ENCODE measurements around the gene SET. TPM values are rescaled to one million over a fixed set of nuclear protein-coding genes. Genes with fewer than 3 reads are reported as not detected.

Gene SET
- total and polyA plus RNA-seq, 2 of the 8 experiments (the other 6 are each of a cell fraction or from before 2014, with no cell fraction given), result 466 to 1,345 TPM

DNA sequence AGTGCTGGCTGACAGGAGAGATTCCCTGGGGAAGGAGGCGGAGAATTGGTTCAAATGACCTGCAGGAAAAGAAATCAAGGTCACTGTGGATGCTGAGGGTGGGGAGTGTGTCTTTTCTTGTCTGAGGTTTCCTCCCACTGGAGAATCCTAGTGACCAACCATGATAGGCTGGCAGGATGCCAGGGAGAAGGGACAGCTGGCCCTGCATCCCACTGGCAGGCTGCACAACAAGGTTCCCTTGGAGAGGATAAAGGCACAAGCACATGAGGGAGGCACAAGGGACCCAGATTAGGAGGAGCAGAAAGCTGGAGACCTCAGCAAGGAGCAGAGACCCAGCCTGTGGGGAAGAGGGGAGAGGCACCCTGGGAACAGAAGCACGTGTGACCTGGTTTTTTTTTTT is 46.4 kb downstream of the SET start:
- Histone ChIP-seq H3K4me2 (ENCODE audit: insufficient read depth in 1 of 2, low read depth in 2 of 2, low read length in 2 of 2) (no peak overlapping the region), H2BK120ac (replicated peaks; ENCODE audit: low read depth, low read length) (no peak overlapping the region), H2BK15ac (ENCODE audit: low read length) (no peak overlapping the region), H3K23me2 (ENCODE audit: low read depth, low read length) (no peaks in the 10 kb centered on the region), H3K27me3 (replicated peaks in 1 of 4; ENCODE audit: control insufficient read depth in 3 of 4, extremely low read depth in 1 of 4, insufficient read depth in 3 of 4, low read length in 3 of 4) (no peaks in the 10 kb centered on the region), H3K18ac (ENCODE audit: extremely low read depth, low read length) (no peak overlapping the region), H2AK5ac (ENCODE audit: low read depth, low read length) (no peak overlapping the region), H4K20me1 (replicated peaks in 1 of 2; ENCODE audit: control insufficient read depth in 1 of 2, insufficient read depth in 2 of 2, low read length in 2 of 2) (no peaks in the 10 kb centered on the region), H3K23ac (ENCODE audit: insufficient read length) (no peak overlapping the region), H3K14ac (ENCODE audit: insufficient read length) (no peak overlapping the region), H3K79me1 (ENCODE audit: low read depth, low read length) (no peaks in the 10 kb centered on the region), H3K56ac (replicated peaks; ENCODE audit: insufficient read length, low read depth, low read length) (no peak overlapping the region), H2BK20ac (ENCODE audit: low read length) (no peak overlapping the region), H3K4ac (replicated peaks; ENCODE audit: insufficient read length, low read depth, low read length) (no peak overlapping the region), H2BK5ac (ENCODE audit: low read depth, low read length) (no peak overlapping the region), H3K79me2 (ENCODE audit: control insufficient read depth in 1 of 2, insufficient read depth in 2 of 2, low read length in 2 of 2) (no peaks in the 10 kb centered on the region), H3K36me3 (ENCODE audit: control insufficient read depth in 2 of 4, insufficient read depth in 4 of 4, low read length in 3 of 4) (peaks cover 0 to 5% (median 3%) of the 10 kb centered on the region in 4 experiments; a peak in 2 of 8 replicates), H2AFZ (ENCODE audit: low read length) (no peak overlapping the region), H4K5ac (ENCODE audit: insufficient read length, low read depth, low read length) (no peak overlapping the region), H4K8ac (ENCODE audit: extremely low read depth, insufficient read depth, low read length) (no peak overlapping the region), H2BK12ac (ENCODE audit: low read depth, low read length) (no peak overlapping the region), H3K9me3 (ENCODE audit: insufficient read depth in 2 of 2, low read depth in 1 of 2, low read length in 1 of 2) (no peaks in the 10 kb centered on the region), H3K4me1 (replicated peaks in 1 of 4; ENCODE audit: control insufficient read depth in 3 of 4, insufficient read depth in 4 of 4, low read length in 3 of 4) (peaks cover 0 to 1% (median 0%) of the 10 kb centered on the region in 4 experiments; a peak in 1 of 7 replicates), H4K91ac (replicated peaks; ENCODE audit: insufficient read length, low read length) (no peak overlapping the region), H3K4me3 (ENCODE audit: extremely low read depth in 1 of 4, insufficient read depth in 2 of 4, low read depth in 3 of 4, low read length in 4 of 4) (no peak overlapping the region), H3K27ac (ENCODE audit: low read depth, low read length) (no peak overlapping the region), H3K9ac (replicated peaks in 1 of 4; ENCODE audit: extremely low read depth in 1 of 4, low read depth in 3 of 4, low read length in 3 of 4) (no peak overlapping the region; a peak in 1 of 7 replicates)
- no peak for DNase-seq (ENCODE audit: low read depth in 1 of 2, low spot score in 2 of 2)
- WGBS, 2 experiments (ENCODE audit: extremely low coverage in 1 of 2, insufficient coverage in 1 of 2, insufficient read length in 1 of 2, insufficient replicate concordance in 2 of 2, low coverage in 1 of 2, low lambda C conversion rate in 2 of 2, missing lambda C conversion rate in 1 of 2), result 86% methylated on average over 1 of the region's 2 CpGs; no CpG with 5 or more reads in 1 of the 2 experiments
- no peak for TF ChIP-seq JUN (IDR thresholded peaks at IDR 0.05; ENCODE audit: low read depth, low read length)
- CTCF ChIA-PET (ENCODE audit: partially characterized antibody), result interaction anchor here (0.6 to 6.5 kb wide), 7 partner anchors 11 to 85 kb away, joined by 3 to 104 read pairs (median 5); partner anchors contain the start of gene ZER1
- POLR2A ChIA-PET (ENCODE audit: partially characterized antibody), result interaction anchor here (0.9 to 3.0 kb wide), 7 partner anchors 10 to 99 kb away, joined by 3 to 15 read pairs (median 4); partner anchors contain the start of genes ENDOG and ZDHHC12
- no peak for FAIRE-seq

All from H1 (cell line).